CD14-positive monocyte (primary cell): ENCODE results near the gene MALRD1. TPM values are rescaled to one million over a fixed set of nuclear protein-coding genes. Genes with fewer than 3 reads are reported as not detected.

ENCODE experiments used
- DNase-seq, 3 donors: peaks; one replicate each; pipeline ENCODE4 v3.0.0-alpha.2; 2011 to 2022
- H2AFZ ChIP-seq: 2 replicates; pipeline ENCODE4 v1.6.0; 2012; ENCODE audit warnings: mild to moderate bottlenecking, low read depth, low read length, inconsistent platforms; ENCODE audit not compliant: insufficient read depth, poor library complexity, severe bottlenecking
- H3K27ac ChIP-seq, 2 donors: 1 replicate in 1 of 2; 2 replicates in 1 of 2; pipeline ENCODE4 v1.5.1; 2012 to 2013; ENCODE audit warnings: low read length in 2 of 2, control low read depth in 1 of 2, inconsistent platforms in 1 of 2, low read depth in 1 of 2, mild to moderate bottlenecking in 1 of 2
- H3K27me3 ChIP-seq, 2 donors: one replicate each; pipeline versions ENCODE4 v1.6.0 to v1.6.1; 2011 to 2013; ENCODE audit warnings: low read length in 2 of 2; ENCODE audit not compliant: control insufficient read depth in 2 of 2, insufficient read depth in 2 of 2
- H3K36me3 ChIP-seq, 2 donors: replicated peaks in 1 of 2; 1 replicate in 1 of 2; 2 replicates in 1 of 2; pipeline versions ENCODE4 v1.5.1 to v1.6.1; 2012 to 2013; ENCODE audit warnings: low read length in 2 of 2, control low read depth in 1 of 2, inconsistent platforms in 1 of 2, mild to moderate bottlenecking in 1 of 2; ENCODE audit not compliant: insufficient read depth in 2 of 2, control insufficient read depth in 1 of 2
- H3K4me1 ChIP-seq, 2 donors: 1 replicate in 1 of 2; 2 replicates in 1 of 2; pipeline versions ENCODE4 v1.5.1 to v1.6.1; 2012 to 2013; ENCODE audit warnings: low read length in 2 of 2, control low read depth in 1 of 2, inconsistent platforms in 1 of 2, mild to moderate bottlenecking in 1 of 2, moderate library complexity in 1 of 2; ENCODE audit not compliant: insufficient read depth in 2 of 2, control insufficient read depth in 1 of 2
- H3K4me2 ChIP-seq: replicated peaks from 2 replicates; pipeline ENCODE3; 2012; ENCODE audit warnings: low read length, moderate library complexity, mild to moderate bottlenecking; ENCODE audit not compliant: poor library complexity, severe bottlenecking; ENCODE audit errors: extremely low read depth
- H3K4me3 ChIP-seq, 3 experiments: fragments of 200-600 bp in 1 of 3; sonication (generic) in 1 of 3; replicated peaks in 1 of 3; 1 replicate in 2 of 3; 2 replicates in 1 of 3; pipeline ENCODE4 v1.5.1; 2011 to 2013; ENCODE audit warnings: low read length in 3 of 3, mild to moderate bottlenecking in 3 of 3, control low read depth in 2 of 3, low read depth in 2 of 3, inconsistent platforms in 1 of 3, moderate library complexity in 1 of 3
- H3K79me2 ChIP-seq: 2 replicates; pipeline ENCODE4 v1.6.0; 2012; ENCODE audit warnings: mild to moderate bottlenecking, control low read depth, inconsistent platforms, low read length, moderate library complexity; ENCODE audit not compliant: insufficient read depth
- H3K9ac ChIP-seq: 2 replicates; pipeline ENCODE4 v1.6.0; 2017; ENCODE audit warnings: low read length, mild to moderate bottlenecking; ENCODE audit not compliant: insufficient read depth, poor library complexity, severe bottlenecking
- H3K9me3 ChIP-seq, 2 donors: replicated peaks in 1 of 2; 1 replicate in 1 of 2; 2 replicates in 1 of 2; pipeline versions ENCODE4 v1.5.1 to v1.6.1; 2012 to 2013; ENCODE audit warnings: low read length in 2 of 2, control low read depth in 1 of 2; ENCODE audit not compliant: control insufficient read depth in 1 of 2, insufficient read depth in 1 of 2
- H4K20me1 ChIP-seq: 2 replicates; pipeline ENCODE4 v1.6.0; 2012; ENCODE audit warnings: mild to moderate bottlenecking, low read length, control low read depth, moderate library complexity; ENCODE audit not compliant: insufficient read depth
- H3K27ac Mint-ChIP-seq, 7 donors: one replicate each; pipeline ENCODE4 v1.8.0; 2020; ENCODE audit warnings: mild to moderate bottlenecking in 7 of 7, mixed read lengths in 7 of 7, moderate library complexity in 6 of 7, inconsistent platforms in 2 of 7
- H3K27me3 Mint-ChIP-seq, 3 donors: one replicate each; pipeline ENCODE4 v1.8.0; 2021 to 2022; ENCODE audit warnings: low read depth in 3 of 3, mild to moderate bottlenecking in 3 of 3, mixed read lengths in 3 of 3, moderate library complexity in 3 of 3, inconsistent platforms in 1 of 3
- H3K36me3 Mint-ChIP-seq, 2 donors: one replicate each; pipeline ENCODE4 v1.8.0; 2020; ENCODE audit warnings: mixed read lengths in 2 of 2, inconsistent platforms in 1 of 2, mild to moderate bottlenecking in 1 of 2
- H3K4me1 Mint-ChIP-seq: one replicate; pipeline ENCODE4 v1.8.0; 2020; ENCODE audit warnings: mild to moderate bottlenecking, mixed read lengths
- H3K4me3 Mint-ChIP-seq, 2 donors: one replicate each; pipeline ENCODE4 v1.8.0; 2020; ENCODE audit warnings: mild to moderate bottlenecking in 2 of 2, mixed read lengths in 2 of 2, moderate library complexity in 1 of 2
- H3K9me3 Mint-ChIP-seq, 7 donors: one replicate each; pipeline ENCODE4 v1.8.0; 2020 to 2022; ENCODE audit warnings: mixed read lengths in 7 of 7, mild to moderate bottlenecking in 6 of 7, moderate library complexity in 6 of 7, inconsistent platforms in 2 of 7
- WGBS: methylation state at CpG from one replicate; pipeline ENCODE4 v1.1.5; 2013; ENCODE audit warnings: missing lambda C conversion rate; ENCODE audit not compliant: insufficient coverage; 5-methylcytosine and 5-hydroxymethylcytosine counted together
- intact Hi-C, 2 donors: fragments of 100-400 bp; cut with micrococcal nuclease; formaldehyde crosslinking; loops; one replicate each; pipeline versions ENCODE4 v1.15.0 to v1.15.1; 2023
- polyA plus RNA-seq, 3 donors: library from polyadenylated mRNA; depleted of rRNA in 1 of 3; unstranded in 2 of 3; stranded (reverse) in 1 of 3; fragments of 300-500 nt in 2 of 3; fragments of >200 nt in 1 of 3; fragmentation: Illumina TruSeq in 2 of 3; gene quantifications; 1 replicate in 2 of 3; 2 replicates in 1 of 3; pipeline ENCODE4 v1.2.3, GENCODE V29; 2012 to 2021
- TF ChIP-seq, protein P1 (sequence below): fragments of 200-600 bp; IDR thresholded peaks from one replicate; pipeline ENCODE4 v1.8.0; 2022; ENCODE audit warnings: antibody characterized with exemption, mild to moderate bottlenecking

MALRD1 gene
- polyA plus RNA-seq, 3 donors = not detected

DNA sequence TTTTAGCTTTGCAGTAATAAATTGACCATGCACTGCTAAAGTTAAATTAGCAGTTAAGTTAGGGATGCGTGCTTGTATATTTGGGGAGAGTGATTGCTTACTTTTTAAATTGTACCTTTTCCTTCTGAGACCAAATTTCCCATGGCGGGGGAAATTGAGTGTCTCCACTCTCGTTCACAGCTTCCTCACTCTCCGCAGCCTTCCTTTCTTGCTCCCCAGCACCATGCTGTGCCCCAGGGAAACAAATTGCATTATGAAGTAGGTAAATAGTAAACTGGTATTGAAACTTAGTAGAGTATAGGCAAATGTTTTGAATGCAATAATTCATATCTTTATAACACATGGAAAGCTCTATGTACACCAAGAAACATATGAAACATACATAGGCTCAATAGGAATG lies 85.4 kb downstream of the MALRD1 start:
- Mint-ChIP-seq H3K27me3 (no peaks in the 10 kb centered on the region), H3K4me1 (no peaks in the 10 kb centered on the region), H3K27ac (no peak overlapping the region), H3K9me3 (peaks cover 0 to 9% (median 2%) of the 10 kb centered on the region in 7 donors), H3K4me3 (no peak overlapping the region), H3K36me3 (no peaks in the 10 kb centered on the region)
- TF ChIP-seq, protein P1, sequence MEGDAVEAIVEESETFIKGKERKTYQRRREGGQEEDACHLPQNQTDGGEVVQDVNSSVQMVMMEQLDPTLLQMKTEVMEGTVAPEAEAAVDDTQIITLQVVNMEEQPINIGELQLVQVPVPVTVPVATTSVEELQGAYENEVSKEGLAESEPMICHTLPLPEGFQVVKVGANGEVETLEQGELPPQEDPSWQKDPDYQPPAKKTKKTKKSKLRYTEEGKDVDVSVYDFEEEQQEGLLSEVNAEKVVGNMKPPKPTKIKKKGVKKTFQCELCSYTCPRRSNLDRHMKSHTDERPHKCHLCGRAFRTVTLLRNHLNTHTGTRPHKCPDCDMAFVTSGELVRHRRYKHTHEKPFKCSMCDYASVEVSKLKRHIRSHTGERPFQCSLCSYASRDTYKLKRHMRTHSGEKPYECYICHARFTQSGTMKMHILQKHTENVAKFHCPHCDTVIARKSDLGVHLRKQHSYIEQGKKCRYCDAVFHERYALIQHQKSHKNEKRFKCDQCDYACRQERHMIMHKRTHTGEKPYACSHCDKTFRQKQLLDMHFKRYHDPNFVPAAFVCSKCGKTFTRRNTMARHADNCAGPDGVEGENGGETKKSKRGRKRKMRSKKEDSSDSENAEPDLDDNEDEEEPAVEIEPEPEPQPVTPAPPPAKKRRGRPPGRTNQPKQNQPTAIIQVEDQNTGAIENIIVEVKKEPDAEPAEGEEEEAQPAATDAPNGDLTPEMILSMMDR = no peak
- Histone ChIP-seq H3K4me2 (no peak overlapping the region), H3K4me1 (no peaks in the 10 kb centered on the region), H2AFZ (no peak overlapping the region), H3K9me3 (peaks cover 0 to 2% of the 10 kb centered on the region in 2 donors), H3K27ac (no peak overlapping the region), H3K27me3 (no peaks in the 10 kb centered on the region), H3K9ac (no peak overlapping the region), H3K4me3 (no peak overlapping the region), H3K79me2 (no peaks in the 10 kb centered on the region), H3K36me3 (no peaks in the 10 kb centered on the region), H4K20me1 (no peaks in the 10 kb centered on the region)
- DNase-seq = no peak
- WGBS = no CpG with 5 or more reads among the region's 4 CpGs
- intact Hi-C loops = no loop called here

GRCh38 chr10:19142967-19143366 lies 94.4 kb downstream of the MALRD1 start:
- no peak overlapping the region for H3K9ac ChIP-seq
- Mint-ChIP-seq H3K9me3 (peaks cover 0 to 7% (median 2%) of the 10 kb centered on the region in 7 donors), H3K27ac (no peak overlapping the region)

More at GRCh38 chr10:19142967-19143366, 94.4 kb downstream of the MALRD1 start:
- Histone ChIP-seq H3K36me3 (no peaks in the 10 kb centered on the region), H3K79me2 (no peaks in the 10 kb centered on the region), H3K9me3 (no peaks in the 10 kb centered on the region), H3K4me2 (no peak overlapping the region), H3K27me3 (no peaks in the 10 kb centered on the region), H2AFZ (no peak overlapping the region), H3K27ac (no peak overlapping the region), H4K20me1 (no peaks in the 10 kb centered on the region), H3K4me1 (no peaks in the 10 kb centered on the region), H3K4me3 (no peak overlapping the region)
- Mint-ChIP-seq H3K27me3 (peaks cover 0 to 2% (median 0%) of the 10 kb centered on the region in 3 donors), H3K4me3 (no peak overlapping the region), H3K4me1 (no peaks in the 10 kb centered on the region), H3K36me3 (no peaks in the 10 kb centered on the region)
- intact Hi-C loops = no loop called here
- no peak for DNase-seq
- WGBS = no CpG with 5 or more reads among the region's 4 CpGs
- TF ChIP-seq, protein P1 = no peak
